Sciatic nerve (tissue), 2 donors: Measurements from ENCODE around the gene SPATA18. TPM values are rescaled to one million over a fixed set of nuclear protein-coding genes. Genes with fewer than 3 reads are reported as not detected.
"Not testable (repeated sequence)": the region's sequence is repeated elsewhere in the genome, so short reads cannot be mapped to it uniquely, and the experiment has no call there.

Source experiments
- ATAC-seq: fragments of 200-7000 bp; cut with Tn5 transposase; one replicate; pipeline ENCODE4 v1.9.1; 2020; ENCODE audit warnings: mild to moderate bottlenecking, moderate library complexity
- DNase-seq: peaks from one replicate; pipeline ENCODE4 v3.0.0-alpha.2; 2020; ENCODE audit warnings: low spot score
- intact Hi-C: fragments of 100-400 bp; cut with DNase I; formaldehyde crosslinking; loops from one replicate; pipeline ENCODE4 v1.14.2; 2022
- total RNA-seq: library from RNA; stranded (reverse); fragmentation: NEBNext Ultra II Directional; extraction: Animal tissue kit (Norgen Biotek cat#: 25700); gene quantifications from one replicate; pipeline ENCODE4 v1.2.1, GENCODE V29; 2021
- donor health status: DM: no; HTN: no; CAD: no.
- donor health status: DM: no; HTN: no; CAD: no.

The SPATA18 gene
- total RNA-seq, 1 donor from 2014 or later, result 10.8 TPM

DNA sequence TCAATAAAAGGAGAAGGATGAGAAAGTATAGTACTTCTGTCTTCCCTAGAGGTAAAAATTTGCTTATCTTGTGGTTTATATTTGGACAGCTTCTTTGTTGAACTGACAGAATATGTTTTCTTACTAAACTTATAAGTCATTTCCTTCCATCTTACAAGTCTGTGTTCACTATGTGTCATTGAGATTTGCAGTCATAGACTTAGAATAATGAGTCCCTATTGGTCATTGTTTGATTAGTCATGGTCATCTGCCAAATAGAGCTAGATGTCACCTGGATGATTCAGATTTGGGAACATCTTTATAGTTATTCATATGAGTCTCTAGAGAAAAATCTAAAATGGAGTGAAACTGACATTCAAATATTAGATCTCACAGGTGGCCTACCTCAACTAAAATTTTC, 51.5 kb downstream of the SPATA18 start:
- ATAC-seq (no peak), DNase-seq (no peak)
- intact Hi-C loops, result no loop called here

DNA sequence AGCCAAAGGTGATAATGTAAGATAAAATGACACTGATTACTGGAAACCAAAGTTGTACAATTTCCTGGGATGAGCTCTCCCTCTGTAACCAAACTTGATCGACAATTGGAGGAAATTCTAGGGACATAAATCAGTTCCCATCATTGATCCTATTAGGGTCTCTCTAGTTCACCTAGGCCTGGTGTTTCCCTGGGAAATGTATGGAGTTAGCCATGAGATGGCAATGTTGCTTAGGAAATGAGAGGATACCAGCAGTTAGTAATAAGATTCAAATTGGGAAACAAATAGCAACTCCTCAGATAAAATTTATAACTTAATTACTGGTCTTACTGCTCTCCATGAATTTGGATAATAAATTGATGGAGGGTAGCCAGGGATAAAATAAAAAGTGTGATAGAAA, 52.2 kb downstream of the SPATA18 start:
- intact Hi-C loops, result no loop called here
- ATAC-seq (peak; percentile 41), DNase-seq (no peak)

DNA sequence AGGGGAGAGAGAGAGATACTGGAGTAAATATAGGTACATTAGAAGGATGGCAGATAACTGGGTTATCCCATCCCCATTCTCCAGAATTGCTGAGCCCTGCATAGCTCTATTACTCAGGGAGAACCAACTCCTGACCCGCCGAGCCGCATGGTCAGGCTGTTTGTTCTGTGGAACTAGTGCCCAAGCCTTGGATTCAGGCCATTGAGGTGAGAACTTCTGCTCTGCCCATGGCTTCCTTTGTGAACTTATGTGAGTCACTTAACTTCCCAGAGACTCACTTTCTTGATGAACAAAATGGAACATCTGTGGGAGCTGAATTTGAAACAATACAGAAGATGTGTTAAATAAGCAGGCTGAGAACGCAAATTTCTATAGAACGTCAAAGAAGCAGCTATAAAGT, 54.2 kb downstream of the SPATA18 start:
- intact Hi-C loops, result no loop called here
- ATAC-seq, result no peak
- DNase-seq, result no peak

DNA sequence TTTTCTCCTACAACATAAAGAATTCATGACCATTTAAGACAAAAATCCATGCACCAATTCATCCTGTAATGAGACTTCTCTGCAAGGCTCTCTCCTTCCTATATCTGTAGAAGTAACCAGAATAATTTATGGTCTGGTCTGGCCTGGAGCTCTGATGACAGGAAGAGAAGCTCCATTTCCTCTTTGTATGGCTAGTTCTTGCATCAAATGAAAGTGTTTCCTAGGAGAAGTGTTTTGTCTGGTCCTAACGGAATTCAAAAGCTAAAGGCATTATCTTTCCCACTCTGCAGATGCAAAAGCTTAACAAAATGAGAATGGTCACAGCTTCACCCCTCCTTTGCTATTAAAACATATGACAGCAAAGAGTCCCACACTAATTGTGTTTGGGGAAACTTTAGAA, 55.1 kb downstream of the SPATA18 start:
- intact Hi-C loops, result no loop called here
- no peak for ATAC-seq
- no peak for DNase-seq

DNA sequence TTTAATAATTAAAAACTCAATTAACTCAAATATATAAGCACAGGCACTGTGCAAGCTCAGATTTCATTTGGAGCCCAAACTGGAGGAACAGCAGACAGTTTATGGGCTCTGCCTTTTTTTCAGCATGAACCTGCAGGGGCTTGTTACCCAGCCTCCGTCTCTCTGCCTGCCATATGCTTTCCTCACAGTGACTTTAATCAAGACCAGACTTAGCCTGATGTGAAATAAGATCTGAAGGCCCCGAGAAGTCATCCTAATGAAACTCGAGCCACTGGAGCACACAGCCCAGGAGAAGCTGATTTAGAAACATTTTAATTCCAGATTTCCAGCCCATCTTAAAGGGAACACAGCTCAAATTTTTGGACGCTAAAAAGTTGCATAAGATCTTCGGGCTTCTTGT, 55.6 kb downstream of the SPATA18 start:
- ATAC-seq, result peak; percentile 81
- DNase-seq, result no peak
- intact Hi-C loops, result no loop called here

DNA sequence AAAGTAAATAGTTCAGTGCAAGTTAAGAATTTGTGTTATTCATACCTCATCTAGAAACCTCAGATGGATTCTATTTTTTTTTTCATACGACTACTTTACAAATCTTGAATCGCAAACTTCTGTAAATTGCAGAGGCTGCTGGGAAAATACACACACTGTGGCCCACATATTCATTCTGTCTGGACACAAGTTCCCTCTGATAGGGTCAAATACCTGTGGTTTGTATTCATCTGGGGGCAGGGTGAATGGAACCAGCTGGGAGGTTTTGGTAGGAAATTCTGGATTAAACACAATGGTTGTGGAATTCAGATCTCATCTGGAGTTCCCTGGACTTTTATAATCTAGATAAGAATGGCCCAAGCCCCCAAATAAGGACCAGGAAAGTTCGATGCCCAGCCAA, 56.2 kb downstream of the SPATA18 start:
- DNase-seq, result no peak
- intact Hi-C loops, result no loop called here
- peak; percentile 48 for ATAC-seq

DNA sequence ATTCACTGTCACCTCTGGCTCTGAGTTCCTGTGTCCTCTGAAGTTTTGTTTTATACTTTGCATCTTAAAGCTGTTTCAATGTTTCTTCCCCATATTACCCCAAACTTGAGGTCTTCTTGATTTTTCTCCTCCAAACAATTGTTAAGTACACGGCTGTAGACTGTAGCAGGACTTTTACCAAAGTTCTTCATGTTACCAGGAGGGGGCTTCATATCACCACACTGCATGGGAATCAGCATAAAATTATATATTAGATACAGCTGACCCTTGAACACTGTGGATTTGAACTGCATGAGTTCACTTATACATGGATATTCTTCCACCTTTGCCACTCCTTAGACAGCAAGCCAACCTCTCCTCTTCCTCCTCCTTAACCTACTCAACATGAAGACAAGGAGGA, 56.6 kb downstream of the SPATA18 start:
- intact Hi-C loops, result no loop called here
- ATAC-seq (no peak), DNase-seq (no peak)

DNA sequence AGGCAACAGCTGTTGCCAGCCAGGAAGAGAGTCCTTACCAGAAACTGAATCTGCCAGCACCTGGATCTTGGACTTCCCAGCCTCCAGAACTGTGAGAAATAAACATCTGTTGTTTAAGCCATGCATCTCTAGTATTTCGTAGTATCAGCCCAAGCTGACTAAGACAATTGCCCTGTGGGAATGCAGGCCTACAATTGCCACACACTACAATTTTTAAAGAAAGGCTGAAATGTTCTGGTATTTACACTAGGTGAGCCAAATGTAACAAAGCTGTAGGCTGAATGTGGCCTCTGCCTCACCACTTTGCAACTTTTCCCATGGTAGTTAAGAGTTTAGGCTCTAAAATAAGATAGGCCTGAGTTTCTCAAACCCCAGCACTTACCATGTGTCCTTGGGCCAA, 59.1 kb downstream of the SPATA18 start:
- no peak for DNase-seq
- ATAC-seq, result peak; percentile 18
- intact Hi-C loops, result no loop called here

DNA sequence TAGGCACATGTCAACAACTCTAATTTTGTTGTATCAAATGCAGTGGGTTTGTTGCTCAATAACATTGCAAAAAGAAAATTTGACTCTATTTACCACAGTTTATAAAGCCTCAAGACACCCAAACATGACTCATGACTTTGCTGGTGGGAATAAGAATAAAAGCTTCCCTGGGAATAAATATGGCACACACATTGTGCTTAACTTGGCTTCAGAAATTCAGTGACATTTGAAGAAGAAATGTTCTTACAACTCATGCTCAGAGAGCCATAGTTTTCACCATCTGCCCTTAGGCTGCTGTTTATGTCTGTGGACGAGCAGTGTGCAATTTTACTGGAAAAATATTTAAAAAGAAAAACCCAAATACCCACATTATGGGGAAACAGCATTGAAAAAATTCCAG, 60.9 kb downstream of the SPATA18 start:
- ATAC-seq (peak; percentile 75), DNase-seq (no peak)
- intact Hi-C loops, result no loop called here

DNA sequence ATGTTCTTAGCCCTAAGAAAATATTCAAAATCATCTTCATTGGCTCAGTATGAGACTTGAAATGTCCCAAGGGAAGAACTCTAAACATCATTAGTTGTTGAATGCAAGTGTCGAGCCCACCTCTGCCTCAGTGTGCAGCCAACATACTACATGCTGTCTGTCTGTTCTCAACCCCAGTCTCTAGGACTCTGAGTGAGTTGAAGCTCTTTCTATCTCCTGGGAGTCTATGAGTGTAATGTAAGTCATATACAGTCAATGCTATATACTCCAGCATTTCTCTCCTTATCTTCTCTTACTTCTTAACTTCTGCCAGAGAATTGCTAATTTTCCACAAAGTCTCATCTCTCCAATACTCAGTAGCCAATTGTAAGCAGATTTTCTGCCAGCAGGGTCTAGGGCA, 61.3 kb downstream of the SPATA18 start:
- ATAC-seq (peak; percentile 41), DNase-seq (no peak)
- intact Hi-C loops, result no loop called here

DNA sequence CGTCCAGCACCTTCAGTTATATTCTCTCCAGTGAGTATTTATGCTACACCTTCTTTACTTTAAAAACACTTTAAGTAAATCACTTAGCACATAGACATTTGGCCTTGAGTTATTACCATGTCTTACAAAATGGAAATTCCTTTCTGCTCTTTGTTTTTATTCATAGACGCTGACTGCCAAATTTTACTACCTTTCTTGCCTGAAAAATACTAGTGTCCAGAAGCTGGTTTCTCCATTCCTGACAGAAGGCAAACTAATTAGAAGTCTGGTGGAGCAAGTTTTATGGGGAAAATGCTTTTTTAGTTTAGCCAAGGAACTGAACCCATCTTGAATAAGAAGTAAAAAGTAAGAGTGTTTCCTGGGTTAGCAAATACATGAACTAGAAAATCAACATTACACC, 65.5 kb downstream of the SPATA18 start:
- ATAC-seq, result no peak
- DNase-seq, result no peak
- intact Hi-C loops, result no loop called here

DNA sequence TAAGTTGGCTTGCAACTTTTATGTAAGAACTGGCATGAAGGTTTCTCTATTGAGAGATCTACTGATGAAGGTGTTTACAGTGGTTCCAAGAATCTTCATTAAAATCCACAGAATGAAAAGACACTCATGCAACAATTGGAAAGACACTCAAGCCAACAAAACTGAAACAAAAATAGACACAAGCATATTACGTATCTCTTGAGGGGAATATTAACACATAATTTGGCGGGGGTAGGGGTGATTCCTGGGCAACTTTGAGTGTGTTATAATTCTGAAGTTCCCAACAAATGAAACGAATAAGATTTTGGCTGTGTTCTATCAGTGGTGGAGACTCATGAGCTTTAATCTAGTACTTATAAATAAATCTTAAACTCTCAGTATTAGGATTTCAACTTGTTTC, 75.1 kb downstream of the SPATA18 start:
- DNase-seq (no peak), ATAC-seq (no peak)
- intact Hi-C loops, result no loop called here

DNA sequence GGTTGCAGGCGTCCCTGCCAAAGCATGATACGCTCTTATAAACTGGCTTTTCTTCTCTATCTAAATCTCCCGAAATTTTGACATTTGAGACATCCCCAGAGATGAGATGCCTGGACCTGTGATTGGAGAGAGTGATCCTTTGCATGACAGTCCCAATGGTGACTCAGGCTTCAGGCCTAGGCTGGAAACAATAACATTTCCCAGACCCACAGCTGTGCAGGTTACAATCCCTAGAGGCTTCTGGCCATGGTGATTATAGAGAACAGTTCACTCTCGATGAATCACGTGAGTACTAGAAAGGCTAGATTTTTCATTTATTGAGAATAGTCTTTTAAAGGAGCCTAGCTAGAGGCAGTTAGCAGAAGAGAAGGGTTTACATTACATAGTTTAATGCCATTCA, 75.9 kb downstream of the SPATA18 start:
- DNase-seq, result no peak
- peak; percentile 76 for ATAC-seq
- intact Hi-C loops, result no loop called here

DNA sequence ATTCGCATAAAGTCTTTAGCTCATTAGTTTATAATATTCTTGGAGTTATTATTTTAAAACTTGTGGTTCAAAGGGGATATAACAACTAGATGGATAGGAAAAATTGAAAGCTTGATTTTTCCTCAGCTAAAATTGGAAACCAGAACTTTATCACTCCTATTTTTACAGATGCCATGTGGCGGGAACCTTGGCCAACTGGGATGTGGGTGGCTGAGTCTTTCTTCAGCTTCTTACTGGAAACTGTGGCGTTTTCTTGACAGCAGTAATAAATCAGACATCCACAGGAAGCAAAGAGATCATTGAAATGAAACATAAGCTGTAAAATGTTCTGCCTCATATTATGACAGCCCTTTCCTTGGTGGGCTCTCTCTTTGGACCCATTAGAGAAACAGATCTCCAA, 84.1 kb downstream of the SPATA18 start:
- ATAC-seq (no peak), DNase-seq (no peak)
- intact Hi-C loops, result no loop called here

DNA sequence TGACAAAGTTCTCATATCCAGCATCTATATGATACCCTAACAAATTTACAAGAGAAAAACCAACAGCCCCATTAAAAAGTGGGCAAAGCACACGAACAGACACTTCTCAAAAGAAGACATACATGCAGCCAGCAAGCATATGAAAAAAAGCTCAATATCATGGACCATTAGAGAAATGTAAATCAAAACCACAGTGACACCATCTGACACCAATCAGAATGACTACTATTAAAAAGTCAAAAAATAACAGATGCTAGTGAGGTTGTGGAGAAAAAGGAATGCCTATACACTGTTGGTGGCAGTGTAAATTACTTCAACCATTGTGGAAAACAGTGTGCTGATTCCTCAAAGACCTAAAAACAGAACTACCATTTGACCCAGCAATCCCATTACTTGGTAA, 86.0 kb downstream of the SPATA18 start:
- ATAC-seq, DNase-seq, intact Hi-C loops: not testable (repeated sequence)

DNA sequence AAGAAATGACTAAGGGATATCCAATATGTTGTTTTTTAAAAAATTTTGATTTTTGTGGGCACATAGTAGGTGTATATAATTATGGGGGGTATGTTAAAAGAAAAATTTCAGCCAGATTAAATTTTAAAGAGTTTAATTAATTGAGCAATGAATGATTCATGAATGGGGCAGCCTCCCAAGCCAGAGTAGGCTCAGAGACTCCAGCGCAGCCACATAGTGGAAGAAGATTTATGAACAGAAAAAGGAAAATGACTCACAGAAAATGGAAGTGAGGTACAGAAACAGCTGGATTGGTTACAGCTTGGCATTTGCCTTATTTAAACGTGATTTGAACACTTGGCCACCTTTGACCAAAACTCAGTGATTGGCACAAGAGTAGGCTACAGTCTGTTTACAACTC, 91.7 kb downstream of the SPATA18 start:
- no peak for ATAC-seq
- intact Hi-C loops, result no loop called here

DNA sequence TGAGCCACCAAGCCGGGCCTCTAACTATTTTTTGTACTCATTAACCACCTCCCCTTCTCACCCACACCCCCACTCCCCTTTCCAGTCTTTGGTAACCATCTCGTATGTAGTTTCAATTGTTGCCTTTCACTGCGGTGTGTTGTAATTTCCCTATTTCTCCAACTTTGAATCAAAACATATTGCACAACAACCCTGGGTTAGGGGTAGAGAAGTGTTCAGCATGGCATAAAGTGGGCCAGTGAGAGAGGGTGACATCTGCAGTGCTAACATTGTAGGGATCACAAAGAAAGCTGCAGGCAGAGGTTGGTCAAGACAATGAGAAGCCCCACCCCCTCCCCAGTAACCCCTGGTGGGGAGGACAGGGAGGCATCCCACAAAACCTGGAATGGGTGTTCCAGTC, 92.7 kb downstream of the SPATA18 start:
- peak; percentile 61 for ATAC-seq
- DNase-seq, result no peak
- intact Hi-C loops, result no loop called here

More for the DNA sequence above, 91.7 kb downstream of the SPATA18 start:
- no peak for DNase-seq

DNA sequence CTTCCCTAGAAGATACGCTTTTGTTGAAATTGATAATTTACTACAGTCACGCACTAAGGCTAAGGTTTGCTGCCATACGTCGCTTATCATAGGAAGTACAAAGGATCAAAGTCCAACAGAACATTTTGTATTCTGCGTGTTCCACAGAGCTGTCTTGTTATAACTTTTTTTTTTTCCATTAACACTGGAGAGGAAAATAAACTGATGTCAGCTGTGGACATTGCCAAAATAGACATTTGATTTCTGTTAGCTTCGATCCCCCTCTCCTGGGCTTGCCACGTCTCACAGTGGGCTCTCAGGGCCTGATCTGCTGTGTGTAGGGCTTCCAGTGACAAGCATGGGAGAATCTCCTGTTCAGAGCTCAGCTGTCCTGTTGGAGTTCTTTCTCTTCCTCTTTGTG, 93.3 kb downstream of the SPATA18 start:
- peak; percentile 39 for ATAC-seq
- intact Hi-C loops, result no loop called here
- DNase-seq, result no peak
